Progenitor cell of endocrine pancreas (in vitro differentiated cells): ENCODE data around the gene USP30. TPM values are rescaled to one million over a fixed set of nuclear protein-coding genes. Genes with fewer than 3 reads are reported as not detected.

ENCODE experiments used
- DNase-seq: peaks from one replicate; pipeline ENCODE4 v3.0.0; 2021; ENCODE audit warnings: low spot score; ENCODE audit not compliant: unreplicated experiment
- H3K27ac Mint-ChIP-seq: 2 replicates; pipeline ENCODE4 v1.8.0; 2021; ENCODE audit warnings: mild to moderate bottlenecking, moderate library complexity, mixed read lengths
- H3K27me3 Mint-ChIP-seq: 2 replicates; pipeline ENCODE4 v1.8.0; 2021; ENCODE audit warnings: mixed read lengths
- H3K36me3 Mint-ChIP-seq: 2 replicates; pipeline ENCODE4 v1.8.0; 2022; ENCODE audit warnings: mixed read lengths; ENCODE audit not compliant: insufficient read depth
- H3K4me1 Mint-ChIP-seq: 2 replicates; pipeline ENCODE4 v1.8.0; 2021; ENCODE audit warnings: low read depth, mixed read lengths
- H3K4me3 Mint-ChIP-seq: 2 replicates; pipeline ENCODE4 v1.8.0; 2021; ENCODE audit warnings: low read depth, mild to moderate bottlenecking, moderate library complexity, mixed read lengths
- H3K9me3 Mint-ChIP-seq: 2 replicates; pipeline ENCODE4 v1.8.0; 2021; ENCODE audit warnings: low read depth, mixed read lengths
- total RNA-seq: library from RNA; stranded (reverse); gene quantifications from 2 replicates; pipeline ENCODE4 v1.2.1, GENCODE V29; 2021
- TF ChIP-seq, protein P1 (sequence below): fragments of 200-600 bp; sonication (generic); IDR thresholded peaks from one replicate; pipeline ENCODE4 v1.5.0; 2021; ENCODE audit warnings: antibody characterized with exemption, mild to moderate bottlenecking; ENCODE audit not compliant: unreplicated experiment

USP30 gene
- total RNA-seq, 1 donor from 2014 or later = 23.0 TPM

DNA sequence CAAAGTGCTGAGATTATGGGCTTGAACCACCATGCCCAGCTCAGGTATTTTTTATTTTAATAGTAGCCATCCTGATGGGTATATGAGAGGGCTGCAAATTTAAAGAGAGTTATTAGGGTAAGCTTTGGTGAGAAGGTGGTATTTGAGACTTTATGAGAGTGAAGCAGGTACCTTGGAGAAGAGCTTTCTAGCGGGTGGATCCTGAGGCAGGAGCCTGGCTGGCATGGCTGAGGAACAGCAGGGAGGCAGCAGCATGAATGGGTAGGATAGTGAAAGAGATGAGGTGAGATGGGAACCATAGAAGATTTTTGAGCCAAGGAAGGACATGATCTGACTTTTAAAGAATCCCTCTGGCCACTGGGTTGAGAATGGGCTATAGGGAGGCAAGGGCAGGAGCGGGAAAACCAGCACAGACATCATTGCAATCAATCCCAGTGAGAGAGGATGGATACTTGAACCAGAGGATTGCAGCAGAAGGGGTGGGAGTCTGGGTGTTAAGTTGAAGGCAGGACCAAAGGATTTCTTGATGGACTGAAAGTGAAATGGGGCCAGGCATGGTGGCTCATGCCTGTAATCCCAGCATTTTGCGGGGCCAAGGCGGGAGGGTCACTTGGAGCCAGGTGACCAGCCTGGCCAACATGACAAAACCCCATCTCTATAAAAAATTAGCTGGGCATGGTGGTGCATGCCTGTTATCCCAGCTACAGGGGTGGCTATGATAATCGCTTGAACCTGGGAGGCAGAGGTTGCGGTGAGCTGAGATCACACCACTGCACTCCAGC, 37.2 kb upstream of the USP30 start:
- TF ChIP-seq, protein P1, sequence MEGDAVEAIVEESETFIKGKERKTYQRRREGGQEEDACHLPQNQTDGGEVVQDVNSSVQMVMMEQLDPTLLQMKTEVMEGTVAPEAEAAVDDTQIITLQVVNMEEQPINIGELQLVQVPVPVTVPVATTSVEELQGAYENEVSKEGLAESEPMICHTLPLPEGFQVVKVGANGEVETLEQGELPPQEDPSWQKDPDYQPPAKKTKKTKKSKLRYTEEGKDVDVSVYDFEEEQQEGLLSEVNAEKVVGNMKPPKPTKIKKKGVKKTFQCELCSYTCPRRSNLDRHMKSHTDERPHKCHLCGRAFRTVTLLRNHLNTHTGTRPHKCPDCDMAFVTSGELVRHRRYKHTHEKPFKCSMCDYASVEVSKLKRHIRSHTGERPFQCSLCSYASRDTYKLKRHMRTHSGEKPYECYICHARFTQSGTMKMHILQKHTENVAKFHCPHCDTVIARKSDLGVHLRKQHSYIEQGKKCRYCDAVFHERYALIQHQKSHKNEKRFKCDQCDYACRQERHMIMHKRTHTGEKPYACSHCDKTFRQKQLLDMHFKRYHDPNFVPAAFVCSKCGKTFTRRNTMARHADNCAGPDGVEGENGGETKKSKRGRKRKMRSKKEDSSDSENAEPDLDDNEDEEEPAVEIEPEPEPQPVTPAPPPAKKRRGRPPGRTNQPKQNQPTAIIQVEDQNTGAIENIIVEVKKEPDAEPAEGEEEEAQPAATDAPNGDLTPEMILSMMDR = no peak
- Mint-ChIP-seq H3K27me3 (peaks cover 21% of the 10 kb centered on the region), H3K4me1 (no peaks in the 10 kb centered on the region), H3K27ac (no peak overlapping the region), H3K4me3 (no peak overlapping the region), H3K9me3 (no peaks in the 10 kb centered on the region), H3K36me3 (no peaks in the 10 kb centered on the region)
- DNase-seq = no peak

DNA sequence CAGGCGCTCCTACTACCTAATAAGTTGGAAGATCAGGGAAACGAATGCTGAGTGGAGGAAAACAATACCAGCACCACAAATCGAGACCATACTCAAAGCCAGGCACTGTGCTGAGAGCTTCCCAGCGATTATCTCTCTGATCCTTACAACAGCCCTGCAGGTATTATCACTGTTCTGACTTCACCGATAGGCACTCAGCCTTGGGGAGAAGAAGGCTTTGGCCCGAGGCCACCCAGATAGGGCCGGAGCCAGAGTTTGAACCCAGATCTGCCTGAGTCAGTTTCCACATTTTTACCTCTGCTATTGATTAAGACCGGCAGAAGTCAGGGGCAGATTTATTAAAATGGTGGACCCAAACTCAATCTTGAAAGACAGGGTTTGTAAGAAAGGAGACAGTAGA, 36.4 kb upstream of the USP30 start:
- Mint-ChIP-seq H3K27me3 (peaks cover 21% of the 10 kb centered on the region), H3K4me1 (no peaks in the 10 kb centered on the region), H3K4me3 (no peak overlapping the region), H3K36me3 (no peaks in the 10 kb centered on the region), H3K9me3 (no peaks in the 10 kb centered on the region), H3K27ac (no peak overlapping the region)
- TF ChIP-seq, protein P1 = no peak
- no peak for DNase-seq

DNA sequence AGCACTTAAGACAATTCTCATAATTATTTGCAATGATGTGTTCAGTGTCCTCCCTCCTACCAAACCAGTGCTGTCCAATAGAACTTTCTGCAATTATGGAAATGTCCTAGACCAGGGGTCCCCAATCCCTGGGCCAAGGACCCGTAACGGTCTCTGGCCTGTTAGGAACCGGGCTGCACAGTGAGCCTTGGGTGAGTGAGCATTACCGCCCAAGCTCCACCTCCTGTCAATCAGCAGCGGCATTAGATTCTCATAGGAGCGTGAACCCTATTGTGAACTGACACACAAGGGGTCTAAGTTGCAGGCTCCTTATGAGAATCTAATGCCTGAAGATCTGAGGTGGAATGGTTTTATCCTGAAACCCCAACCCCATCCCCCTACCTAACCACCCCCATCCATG, 35.4 kb upstream of the USP30 start:
- no peaks in the 10 kb centered on the region for H3K36me3 Mint-ChIP-seq
- H3K27me3 Mint-ChIP-seq = peaks cover 18% of the 10 kb centered on the region
- no peaks in the 10 kb centered on the region for H3K4me1 Mint-ChIP-seq
- H3K9me3 Mint-ChIP-seq = no peaks in the 10 kb centered on the region
- H3K4me3 Mint-ChIP-seq = no peak overlapping the region
- TF ChIP-seq, protein P1 = no peak
- no peak for DNase-seq
- H3K27ac Mint-ChIP-seq = no peak overlapping the region

DNA sequence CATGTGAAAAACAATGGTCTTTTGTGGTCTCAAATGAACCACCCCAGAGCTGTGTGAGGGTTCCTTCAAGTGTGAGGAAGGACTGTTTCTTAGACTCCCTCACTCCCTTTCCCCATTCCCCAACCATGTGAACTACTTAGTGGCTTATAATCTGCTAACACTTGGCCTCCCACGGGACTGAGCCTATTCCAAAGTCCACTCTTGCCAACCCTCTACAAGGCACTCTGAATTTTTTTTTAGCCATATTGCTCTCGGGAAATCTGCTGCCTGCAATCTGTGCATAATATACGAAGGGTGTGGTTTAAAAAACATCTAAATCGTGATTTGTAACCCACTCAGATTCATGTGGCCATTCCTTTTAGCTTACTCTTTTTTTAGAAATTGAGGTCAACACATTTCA, 34.1 kb upstream of the USP30 start:
- peaks cover 26% of the 10 kb centered on the region for H3K27me3 Mint-ChIP-seq
- TF ChIP-seq, protein P1 = no peak
- H3K4me3 Mint-ChIP-seq = no peak overlapping the region
- DNase-seq = no peak
- H3K27ac Mint-ChIP-seq = no peak overlapping the region
- no peaks in the 10 kb centered on the region for H3K36me3 Mint-ChIP-seq
- no peaks in the 10 kb centered on the region for H3K4me1 Mint-ChIP-seq
- H3K9me3 Mint-ChIP-seq = no peaks in the 10 kb centered on the region

DNA sequence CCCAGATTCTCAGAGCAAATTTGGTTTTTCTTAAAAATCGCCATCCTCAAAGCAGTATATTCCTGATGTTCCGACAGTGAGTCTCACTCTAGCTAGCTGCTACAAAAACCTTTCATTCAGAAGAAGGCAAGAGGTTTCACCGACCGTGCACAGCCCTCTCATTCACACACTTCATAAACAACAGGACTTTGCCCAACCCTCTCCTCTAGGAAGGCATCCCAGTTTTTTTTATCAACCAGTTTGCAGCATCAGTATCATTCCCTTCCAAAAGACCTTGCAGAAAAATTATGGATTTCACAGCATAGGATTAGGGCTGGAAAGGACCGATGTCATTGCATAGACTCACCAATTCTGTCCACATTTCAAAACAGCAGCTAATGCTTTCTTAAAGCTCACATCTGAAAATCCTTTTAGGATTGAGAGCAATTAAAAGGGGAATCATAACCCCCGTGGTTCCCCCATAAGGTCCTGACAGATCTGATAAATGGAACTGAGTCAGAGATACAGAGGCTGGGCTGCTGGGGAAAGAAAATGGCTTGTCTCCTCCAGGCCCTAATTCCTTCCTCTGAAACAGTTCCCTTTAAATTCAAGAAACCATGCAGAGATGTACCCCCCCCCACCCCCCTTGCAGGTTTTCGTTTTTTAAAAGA, 32.1 kb upstream of the USP30 start:
- Mint-ChIP-seq H3K9me3 (no peaks in the 10 kb centered on the region), H3K27me3 (peaks cover 22% of the 10 kb centered on the region), H3K36me3 (no peaks in the 10 kb centered on the region), H3K4me1 (no peaks in the 10 kb centered on the region), H3K27ac (no peak overlapping the region), H3K4me3 (peak overlapping the region; percentile 12)
- TF ChIP-seq, protein P1 = no peak
- no peak for DNase-seq
